GM12878 (cell line): ENCODE measurements around the gene HBD. TPM values are rescaled to one million over a fixed set of nuclear protein-coding genes. Genes with fewer than 3 reads are reported as not detected.

Experiments
- ATAC-seq: fragments of 200-7000 bp; cut with Tn5 transposase; 3 replicates; pipeline ENCODE4 v1.9.1; 2020; ENCODE audit warnings: mild to moderate bottlenecking, moderate library complexity
- BruUV-seq: library from RNA; stranded (reverse); fragments of 400-500 nt; replicated peaks from 2 replicates; lab custom pipeline; 2021; lab: Mats Ljungman, UMichigan
- CTCF ChIA-PET: fragments of 300-600 bp; sonication (Branson Sonifier 250); formaldehyde crosslinking; extraction: SDS; loops from one replicate; lab custom pipeline; 2021; ENCODE audit warnings: inconsistent platforms; lab: Yijun Ruan, JAX
- POLR2A ChIA-PET: fragments of 350-600 bp; formaldehyde crosslinking; extraction: SDS; loops from one replicate; lab custom pipeline; 2021; ENCODE audit warnings: inconsistent platforms; lab: Charles Lee
- RAD21 ChIA-PET: fragments of 300-600 bp; sonication (Branson Sonifier 250); formaldehyde crosslinking; loops from one replicate; lab custom pipeline; 2023; ENCODE audit warnings: antibody characterized with exemption; ENCODE audit not compliant: unreplicated experiment; lab: Charles Lee
- SMC1A ChIA-PET: fragments of 300-600 bp; sonication (Branson Sonifier 250); formaldehyde crosslinking; loops from one replicate; lab custom pipeline; 2023; ENCODE audit not compliant: unreplicated experiment, uncharacterized antibody; lab: Charles Lee
- DNase-seq: peaks from one replicate; pipeline ENCODE4 v3.0.0-alpha.2; 2011; ENCODE audit warnings: low read depth, low spot score
- FAIRE-seq: peaks from 3 replicates; lab custom pipeline; 2011; peaks lifted over from hg19 to GRCh38; lab: Jason Lieb, UNC
- H2AFZ ChIP-seq: 2 replicates; pipeline ENCODE4 v1.6.0; 2011; ENCODE audit warnings: low read depth, low read length, control low read depth; ENCODE audit not compliant: control insufficient read depth
- H3K27ac ChIP-seq: 2 replicates; pipeline ENCODE4 v1.5.1; 2011; ENCODE audit warnings: control low read depth; ENCODE audit not compliant: control insufficient read depth, insufficient read depth
- H3K27me3 ChIP-seq, 2 experiments: replicated peaks in 1 of 2; 2 replicates each; pipeline versions ENCODE4 v1.6.0 to v1.6.1; 2011; ENCODE audit warnings: low read length in 1 of 2; ENCODE audit not compliant: control insufficient read depth in 2 of 2, insufficient read depth in 2 of 2
- H3K36me3 ChIP-seq, 2 experiments: 2 replicates each; pipeline ENCODE4 v1.5.1; 2011; ENCODE audit warnings: low read length in 1 of 2; ENCODE audit not compliant: control insufficient read depth in 2 of 2, insufficient read depth in 2 of 2
- H3K4me1 ChIP-seq: 2 replicates; pipeline ENCODE4 v1.6.1; 2011; ENCODE audit warnings: mild to moderate bottlenecking, low read length, moderate library complexity, mixed read lengths; ENCODE audit not compliant: control insufficient read depth, insufficient read depth
- H3K4me2 ChIP-seq: 2 replicates; pipeline ENCODE4 v1.6.0; 2011; ENCODE audit warnings: control low read depth; ENCODE audit not compliant: control insufficient read depth, insufficient read depth
- H3K4me3 ChIP-seq: fragments of 200-600 bp; sonication (generic); 2 replicates; pipeline ENCODE4 v1.5.1; 2016
- H3K79me2 ChIP-seq: 2 replicates; pipeline ENCODE4 v1.6.0; 2011; ENCODE audit warnings: low read length; ENCODE audit not compliant: control insufficient read depth, insufficient read depth
- H3K9ac ChIP-seq: 2 replicates; pipeline ENCODE4 v1.8.0; 2011; ENCODE audit warnings: low read length, control low read depth, mixed read lengths; ENCODE audit not compliant: control insufficient read depth, insufficient read depth
- H3K9me3 ChIP-seq: replicated peaks from 3 replicates; pipeline ENCODE4 v1.5.1; 2011; ENCODE audit warnings: mild to moderate bottlenecking, low read length; ENCODE audit not compliant: control insufficient read depth, insufficient read depth
- H4K20me1 ChIP-seq: 2 replicates; pipeline ENCODE4 v1.6.0; 2011; ENCODE audit not compliant: control insufficient read depth, insufficient read depth
- BMI1 ChIP-seq: fragments of 450-650 bp; IDR thresholded peaks from 2 replicates; pipeline ENCODE4 v1.6.1; 2016; ENCODE audit warnings: mild to moderate bottlenecking, moderate library complexity, borderline replicate concordance
- CBX5 ChIP-seq: sonication (generic); IDR thresholded peaks from 2 replicates; pipeline ENCODE4 v1.6.1; 2016; ENCODE audit warnings: low read depth, moderate library complexity, mild to moderate bottlenecking, inconsistent platforms
- EED ChIP-seq: sonication (generic); IDR thresholded peaks from 2 replicates; pipeline ENCODE4 v1.6.1; 2016; ENCODE audit warnings: antibody characterized with exemption, low read depth
- KAT2A ChIP-seq: conservative IDR thresholded peaks from 2 replicates; pipeline ENCODE4 v1.6.1; 2011; ENCODE audit warnings: low read depth, low read length; ENCODE audit not compliant: control insufficient read depth
- MYC ChIP-seq: IDR thresholded peaks from 2 replicates; pipeline ENCODE4 v1.6.1; 2011; ENCODE audit warnings: mild to moderate bottlenecking, low read length, moderate library complexity, inconsistent platforms; ENCODE audit not compliant: insufficient read depth, insufficient replicate concordance, insufficient read length, severe bottlenecking
- RELA ChIP-seq: fragments of 450-650 bp; IDR thresholded peaks from 2 replicates; pipeline ENCODE4 v1.8.0; 2014; ENCODE audit warnings: borderline replicate concordance; ENCODE audit not compliant: partially characterized antibody
- SIN3A ChIP-seq: IDR thresholded peaks from 2 replicates; pipeline ENCODE4 v1.6.1; 2012; ENCODE audit warnings: low read depth, low read length, improper control_type of control experiment
- SPI1 ChIP-seq: IDR thresholded peaks from 2 replicates; pipeline ENCODE4 v1.6.1; 2011; ENCODE audit warnings: low read depth, mild to moderate bottlenecking, low read length, moderate library complexity, borderline replicate concordance; ENCODE audit not compliant: insufficient read depth
- TCF3 ChIP-seq: IDR thresholded peaks from 2 replicates; pipeline ENCODE4 v1.6.1; 2012; ENCODE audit warnings: low read depth, mild to moderate bottlenecking, low read length, borderline replicate concordance; ENCODE audit not compliant: insufficient read depth
- ZBED1 ChIP-seq: IDR thresholded peaks from 2 replicates; pipeline ENCODE4 v1.6.1; 2016; ENCODE audit warnings: borderline replicate concordance
- ZSCAN29 ChIP-seq: fragments of 450-650 bp; IDR thresholded peaks from 2 replicates; pipeline ENCODE4 v1.6.1; 2017; ENCODE audit warnings: mild to moderate bottlenecking, moderate library complexity
- WGBS: methylation state at CpG from one replicate; pipeline ENCODE4 v1.1.6; 2016; ENCODE audit warnings: low lambda C conversion rate; ENCODE audit not compliant: insufficient replicate concordance, insufficient coverage; ENCODE audit errors: missing lambda C conversion rate; 5-methylcytosine and 5-hydroxymethylcytosine counted together
- in situ Hi-C: fragments of 300-500 bp; cut with MboI; formaldehyde crosslinking; loops from 9 replicates; pipeline ENCODE4 v1.14.3; 2018; ENCODE audit warnings: mixed read lengths
- intact Hi-C: fragments of 100-400 bp; cut with micrococcal nuclease; formaldehyde crosslinking; loops from one replicate; pipeline ENCODE4 v1.14.2; 2022; ENCODE audit not compliant: unreplicated experiment
- polyA plus RNA-seq, 11 experiments: library from polyadenylated mRNA; depleted of rRNA in 4 of 11; unstranded in 6 of 11; stranded (reverse) in 5 of 11; fragments of >200 nt; fragmentation: Nextera tagmentation in 4 of 11; fragmentation: Illumina TruSeq in 1 of 11; extraction: Ambion mirVana in 4 of 11; extraction: Trizol in 1 of 11; gene quantifications; 1 replicate in 1 of 11; 2 replicates in 10 of 11; pipeline versions ENCODE4 v1.2.1 to v1.2.3, GENCODE V29; 2011 to 2016; ENCODE audit warnings: inconsistent platforms in 2 of 11, missing spikeins in 2 of 11, low read depth in 1 of 11
- total RNA-seq, 4 experiments: library from RNA; depleted of rRNA in 3 of 4; stranded (reverse); fragments of >200 nt in 3 of 4; fragmentation: Illumina TruSeq in 1 of 4; extraction: Trizol in 1 of 4; gene quantifications; 2 replicates each; pipeline versions ENCODE4 v1.2.1 to v1.2.3, GENCODE V29; 2013 to 2021
- TF ChIP-seq, protein P1 (sequence below): fragments of 150-350 bp; IDR thresholded peaks from 2 replicates; pipeline ENCODE4 v1.6.1; 2016; ENCODE audit warnings: low read depth, low read length
- TF ChIP-seq, protein P2 (sequence below): IDR thresholded peaks from 2 replicates; pipeline ENCODE4 v1.6.1; 2011; ENCODE audit warnings: borderline replicate concordance, low read depth, mild to moderate bottlenecking, moderate library complexity, mixed read lengths, low read length; ENCODE audit not compliant: insufficient read depth; ENCODE audit errors: extremely low read length
- TF ChIP-seq, protein P3 (sequence below): fragments of 450-650 bp; IDR thresholded peaks from 2 replicates; pipeline ENCODE4 v1.6.1; 2017; ENCODE audit warnings: mild to moderate bottlenecking, moderate library complexity

Gene HBD
- total and polyA plus RNA-seq, 10 of the 15 experiments (the other 5 are each of a cell fraction or from before 2014, with no cell fraction given): 0.11 to 0.32 TPM; not detected in 8

DNA sequence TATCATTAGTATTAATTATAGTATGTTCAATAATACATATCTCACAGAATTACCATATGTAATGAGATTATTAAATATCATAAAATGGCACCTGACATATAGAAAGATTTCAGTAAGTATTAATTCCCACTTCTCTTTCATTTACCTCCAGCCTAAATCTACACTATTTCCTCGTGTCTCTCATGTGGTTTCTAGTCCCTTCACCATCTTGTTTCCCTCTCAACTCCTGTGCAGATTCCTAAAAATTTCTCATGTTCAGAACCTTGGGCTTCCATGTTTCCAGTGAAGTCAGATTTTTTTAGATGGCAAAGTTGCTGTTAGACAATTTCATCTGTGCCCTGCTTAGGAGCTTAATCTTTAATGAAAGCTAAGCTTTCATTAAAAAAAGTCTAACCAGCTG, 49.6 kb upstream of the HBD start:
- 0% methylated on average over 1 of the region's 1 CpG for WGBS
- no peak overlapping the region for H3K4me2 ChIP-seq
- H3K9me3 ChIP-seq: no peaks in the 10 kb centered on the region
- ChIA-PET CTCF (interaction anchor here (1.1 kb wide), 1 partner anchor 16 kb away, joined by 3 read pairs; no protein-coding TSS in a partner anchor), SMC1A (no interaction called here), RAD21 (no interaction called here), POLR2A (no interaction called here)
- no peaks in the 10 kb centered on the region for H3K79me2 ChIP-seq
- in situ Hi-C loops: no loop called here
- no peak overlapping the region for H3K4me3 ChIP-seq
- no peak overlapping the region for H3K27ac ChIP-seq
- ATAC-seq: no peak
- DNase-seq: no peak
- H3K36me3 ChIP-seq: no peaks in the 10 kb centered on the region
- no peaks in the 10 kb centered on the region for H3K4me1 ChIP-seq
- intact Hi-C loops: no loop called here
- no peaks in the 10 kb centered on the region for H3K27me3 ChIP-seq
- no TSS peak for BruUV-seq
- H3K9ac ChIP-seq: no peak overlapping the region
- FAIRE-seq: no peak
- H4K20me1 ChIP-seq: no peaks in the 10 kb centered on the region
- H2AFZ ChIP-seq: no peak overlapping the region
- TF ChIP-seq CBX5 (no peak), ZSCAN29 (no peak), EED (no peak), ZBED1 (no peak), MYC (no peak), SPI1 (no peak), SIN3A (no peak), RELA (no peak), BMI1 (no peak), TCF3 (no peak), KAT2A (no peak)
- TF ChIP-seq, protein P1, sequence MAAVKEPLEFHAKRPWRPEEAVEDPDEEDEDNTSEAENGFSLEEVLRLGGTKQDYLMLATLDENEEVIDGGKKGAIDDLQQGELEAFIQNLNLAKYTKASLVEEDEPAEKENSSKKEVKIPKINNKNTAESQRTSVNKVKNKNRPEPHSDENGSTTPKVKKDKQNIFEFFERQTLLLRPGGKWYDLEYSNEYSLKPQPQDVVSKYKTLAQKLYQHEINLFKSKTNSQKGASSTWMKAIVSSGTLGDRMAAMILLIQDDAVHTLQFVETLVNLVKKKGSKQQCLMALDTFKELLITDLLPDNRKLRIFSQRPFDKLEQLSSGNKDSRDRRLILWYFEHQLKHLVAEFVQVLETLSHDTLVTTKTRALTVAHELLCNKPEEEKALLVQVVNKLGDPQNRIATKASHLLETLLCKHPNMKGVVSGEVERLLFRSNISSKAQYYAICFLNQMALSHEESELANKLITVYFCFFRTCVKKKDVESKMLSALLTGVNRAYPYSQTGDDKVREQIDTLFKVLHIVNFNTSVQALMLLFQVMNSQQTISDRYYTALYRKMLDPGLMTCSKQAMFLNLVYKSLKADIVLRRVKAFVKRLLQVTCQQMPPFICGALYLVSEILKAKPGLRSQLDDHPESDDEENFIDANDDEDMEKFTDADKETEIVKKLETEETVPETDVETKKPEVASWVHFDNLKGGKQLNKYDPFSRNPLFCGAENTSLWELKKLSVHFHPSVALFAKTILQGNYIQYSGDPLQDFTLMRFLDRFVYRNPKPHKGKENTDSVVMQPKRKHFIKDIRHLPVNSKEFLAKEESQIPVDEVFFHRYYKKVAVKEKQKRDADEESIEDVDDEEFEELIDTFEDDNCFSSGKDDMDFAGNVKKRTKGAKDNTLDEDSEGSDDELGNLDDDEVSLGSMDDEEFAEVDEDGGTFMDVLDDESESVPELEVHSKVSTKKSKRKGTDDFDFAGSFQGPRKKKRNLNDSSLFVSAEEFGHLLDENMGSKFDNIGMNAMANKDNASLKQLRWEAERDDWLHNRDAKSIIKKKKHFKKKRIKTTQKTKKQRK: no peak
- TF ChIP-seq, protein P2, sequence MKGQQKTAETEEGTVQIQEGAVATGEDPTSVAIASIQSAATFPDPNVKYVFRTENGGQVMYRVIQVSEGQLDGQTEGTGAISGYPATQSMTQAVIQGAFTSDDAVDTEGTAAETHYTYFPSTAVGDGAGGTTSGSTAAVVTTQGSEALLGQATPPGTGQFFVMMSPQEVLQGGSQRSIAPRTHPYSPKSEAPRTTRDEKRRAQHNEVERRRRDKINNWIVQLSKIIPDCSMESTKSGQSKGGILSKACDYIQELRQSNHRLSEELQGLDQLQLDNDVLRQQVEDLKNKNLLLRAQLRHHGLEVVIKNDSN: no peak
- TF ChIP-seq, protein P3, sequence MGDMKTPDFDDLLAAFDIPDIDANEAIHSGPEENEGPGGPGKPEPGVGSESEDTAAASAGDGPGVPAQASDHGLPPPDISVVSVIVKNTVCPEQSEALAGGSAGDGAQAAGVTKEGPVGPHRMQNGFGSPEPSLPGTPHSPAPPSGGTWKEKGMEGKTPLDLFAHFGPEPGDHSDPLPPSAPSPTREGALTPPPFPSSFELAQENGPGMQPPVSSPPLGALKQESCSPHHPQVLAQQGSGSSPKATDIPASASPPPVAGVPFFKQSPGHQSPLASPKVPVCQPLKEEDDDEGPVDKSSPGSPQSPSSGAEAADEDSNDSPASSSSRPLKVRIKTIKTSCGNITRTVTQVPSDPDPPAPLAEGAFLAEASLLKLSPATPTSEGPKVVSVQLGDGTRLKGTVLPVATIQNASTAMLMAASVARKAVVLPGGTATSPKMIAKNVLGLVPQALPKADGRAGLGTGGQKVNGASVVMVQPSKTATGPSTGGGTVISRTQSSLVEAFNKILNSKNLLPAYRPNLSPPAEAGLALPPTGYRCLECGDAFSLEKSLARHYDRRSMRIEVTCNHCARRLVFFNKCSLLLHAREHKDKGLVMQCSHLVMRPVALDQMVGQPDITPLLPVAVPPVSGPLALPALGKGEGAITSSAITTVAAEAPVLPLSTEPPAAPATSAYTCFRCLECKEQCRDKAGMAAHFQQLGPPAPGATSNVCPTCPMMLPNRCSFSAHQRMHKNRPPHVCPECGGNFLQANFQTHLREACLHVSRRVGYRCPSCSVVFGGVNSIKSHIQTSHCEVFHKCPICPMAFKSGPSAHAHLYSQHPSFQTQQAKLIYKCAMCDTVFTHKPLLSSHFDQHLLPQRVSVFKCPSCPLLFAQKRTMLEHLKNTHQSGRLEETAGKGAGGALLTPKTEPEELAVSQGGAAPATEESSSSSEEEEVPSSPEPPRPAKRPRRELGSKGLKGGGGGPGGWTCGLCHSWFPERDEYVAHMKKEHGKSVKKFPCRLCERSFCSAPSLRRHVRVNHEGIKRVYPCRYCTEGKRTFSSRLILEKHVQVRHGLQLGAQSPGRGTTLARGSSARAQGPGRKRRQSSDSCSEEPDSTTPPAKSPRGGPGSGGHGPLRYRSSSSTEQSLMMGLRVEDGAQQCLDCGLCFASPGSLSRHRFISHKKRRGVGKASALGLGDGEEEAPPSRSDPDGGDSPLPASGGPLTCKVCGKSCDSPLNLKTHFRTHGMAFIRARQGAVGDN: no peak
